Lung (tissue), 12 donors: ENCODE data around the gene C17orf100. TPM values are rescaled to one million over a fixed set of nuclear protein-coding genes. Genes with fewer than 3 reads are reported as not detected.

ENCODE experiments used
- ATAC-seq: fragments of 200-7000 bp; cut with Tn5 transposase; one replicate; pipeline ENCODE4 v1.9.1; 2020; ENCODE audit warnings: moderate number of reproducible peaks; ENCODE audit not compliant: insufficient read depth, low FRiP score
- DNase-seq, 3 donors: peaks; one replicate each; pipeline ENCODE4 v3.0.0-alpha.2; 2013 to 2017
- H3K27ac ChIP-seq, 2 donors: one replicate each; pipeline ENCODE4 v1.5.1; 2013; ENCODE audit warnings: mild to moderate bottlenecking in 2 of 2, moderate library complexity in 2 of 2, control low read depth in 1 of 2, inconsistent platforms in 1 of 2, low read depth in 1 of 2, low read length in 1 of 2
- H3K27me3 ChIP-seq, 3 donors: one replicate each; pipeline ENCODE4 v1.5.1; 2013; ENCODE audit warnings: low read length in 2 of 3; ENCODE audit not compliant: control insufficient read depth in 3 of 3, insufficient read depth in 3 of 3
- H3K36me3 ChIP-seq, 4 donors: one replicate each; pipeline ENCODE4 v1.5.1; 2013; ENCODE audit warnings: low read length in 4 of 4, mild to moderate bottlenecking in 1 of 4, moderate library complexity in 1 of 4; ENCODE audit not compliant: control insufficient read depth in 4 of 4, insufficient read depth in 4 of 4
- H3K4me1 ChIP-seq, 5 donors: one replicate each; pipeline ENCODE4 v1.5.1; 2013; ENCODE audit warnings: low read length in 5 of 5, mild to moderate bottlenecking in 2 of 5, moderate library complexity in 1 of 5; ENCODE audit not compliant: control insufficient read depth in 5 of 5, insufficient read depth in 5 of 5
- H3K4me3 ChIP-seq: one replicate; pipeline ENCODE4 v1.5.1; 2013; ENCODE audit warnings: mild to moderate bottlenecking, control low read depth, moderate library complexity
- H3K9ac ChIP-seq, 2 donors: one replicate each; pipeline ENCODE4 v1.5.1; 2013; ENCODE audit warnings: low read length in 2 of 2, control low read depth in 1 of 2; ENCODE audit not compliant: insufficient read depth in 1 of 2
- H3K9me3 ChIP-seq, 4 donors: one replicate each; pipeline ENCODE4 v1.5.1; 2013; ENCODE audit warnings: low read length in 3 of 4, mild to moderate bottlenecking in 1 of 4, moderate library complexity in 1 of 4; ENCODE audit not compliant: control insufficient read depth in 4 of 4, insufficient read depth in 3 of 4
- CTCF ChIP-seq: IDR thresholded peaks from 2 replicates; pipeline ENCODE4 v1.5.1; 2012; ENCODE audit warnings: mild to moderate bottlenecking; ENCODE audit errors: control extremely low read depth, extremely low read depth
- WGBS, 2 donors: extraction: QIAGEN DNeasy Blood & Tissue Kit; methylation state at CpG; one replicate each; pipeline ENCODE4 v1.1.7; 2013; 5-methylcytosine and 5-hydroxymethylcytosine counted together
- polyA plus RNA-seq, 2 donors: library from polyadenylated mRNA; stranded (reverse); fragments of 200-250 nt; gene quantifications; one replicate each; pipeline ENCODE4 v1.2.1, GENCODE V29; 2013
- total RNA-seq, 2 donors: library from RNA; depleted of rRNA in 1 of 2; stranded (reverse); fragments of >200 nt in 1 of 2; gene quantifications; one replicate each; pipeline ENCODE4 v1.2.1, GENCODE V29; 2014 to 2021
- donor health status: control.
- donor health status: control.
- donor health status: Bipolar disorder and iron deficiency.
- donor health status: healthy.
- donor health status: DM: yes; HTN: yes; CAD: no.

Gene C17orf100
- total and polyA plus RNA-seq, 4 donors: 1.5 to 3.6 (median 2.0) TPM

GRCh38 chr17:6695051-6695450 lies 43.5 kb downstream of the C17orf100 start:
- H3K9ac ChIP-seq: no peak overlapping the region
- 81 to 90% methylated on average over 2 of the region's 2 CpGs for WGBS, 2 donors
- H3K9me3 ChIP-seq: no peaks in the 10 kb centered on the region
- DNase-seq (no peak), ATAC-seq (no peak)
- H3K36me3 ChIP-seq: no peaks in the 10 kb centered on the region
- no peaks in the 10 kb centered on the region for H3K4me1 ChIP-seq
- no peak overlapping the region for H3K27ac ChIP-seq
- H3K4me3 ChIP-seq: no peak overlapping the region
- no peaks in the 10 kb centered on the region for H3K27me3 ChIP-seq
- no peak for TF ChIP-seq CTCF

- ATAC-seq: no peak
Measured at GRCh38 chr17:6695565-6695964, 44.0 kb downstream of the C17orf100 start.

GRCh38 chr17:6696906-6697305 lies 45.3 kb downstream of the C17orf100 start:
- no peak overlapping the region for H3K4me3 ChIP-seq
- ATAC-seq: no peak
- WGBS, 2 donors: 89 to 93% methylated on average over 5 of the region's 5 CpGs
- no peak for DNase-seq
- H3K9me3 ChIP-seq: no peaks in the 10 kb centered on the region
- H3K27me3 ChIP-seq: no peaks in the 10 kb centered on the region
- no peaks in the 10 kb centered on the region for H3K36me3 ChIP-seq
- peaks cover 0 to 5% (median 0%) of the 10 kb centered on the region in 5 donors for H3K4me1 ChIP-seq
- TF ChIP-seq CTCF: no peak
- H3K9ac ChIP-seq: no peak overlapping the region
- no peak overlapping the region for H3K27ac ChIP-seq

More at GRCh38 chr17:6695565-6695964, 44.0 kb downstream of the C17orf100 start:
- no peak overlapping the region for H3K27ac ChIP-seq
- peaks cover 0 to 4% (median 0%) of the 10 kb centered on the region in 5 donors for H3K4me1 ChIP-seq
- TF ChIP-seq CTCF: no peak
- H3K36me3 ChIP-seq: no peaks in the 10 kb centered on the region
- DNase-seq: no peak
- no peaks in the 10 kb centered on the region for H3K9me3 ChIP-seq
- H3K27me3 ChIP-seq: no peaks in the 10 kb centered on the region
- 82 to 85% methylated on average over 13 of the region's 13 CpGs for WGBS, 2 donors
- no peak overlapping the region for H3K9ac ChIP-seq
- H3K4me3 ChIP-seq: no peak overlapping the region

- H3K9ac ChIP-seq: no peak overlapping the region
- no peak overlapping the region for H3K27ac ChIP-seq
- no peak for ATAC-seq
- no peaks in the 10 kb centered on the region for H3K9me3 ChIP-seq
- TF ChIP-seq CTCF: no peak
- WGBS, 2 donors: 80 to 86% methylated on average over 11 of the region's 11 CpGs
- H3K27me3 ChIP-seq: no peaks in the 10 kb centered on the region
- no peak overlapping the region for H3K4me3 ChIP-seq
- peaks cover 0 to 5% (median 0%) of the 10 kb centered on the region in 5 donors for H3K4me1 ChIP-seq
- H3K36me3 ChIP-seq: no peaks in the 10 kb centered on the region
- DNase-seq: no peak
Measured at GRCh38 chr17:6698004-6698403, 46.4 kb downstream of the C17orf100 start.
